AG04449 (cell line): ENCODE measurements around the gene SYCP2.

Source experiments
- CTCF ChIA-PET: fragments of 350-600 bp; formaldehyde crosslinking; extraction: SDS; loops from one replicate; lab custom pipeline; 2021; ENCODE audit warnings: antibody characterized with exemption; lab: Yijun Ruan, JAX
- POLR2A ChIA-PET: fragments of 400-600, 350-600 bp; formaldehyde crosslinking; extraction: SDS; loops from one replicate; lab custom pipeline; 2020; ENCODE audit warnings: antibody characterized with exemption, inconsistent platforms; lab: Yijun Ruan, JAX
- DNase-seq: peaks from one replicate; pipeline ENCODE4 v3.0.0-alpha.2; 2010; ENCODE audit warnings: low read depth, low spot score
- H3K4me3 ChIP-seq: 2 replicates; pipeline ENCODE4 v1.5.1; 2011; ENCODE audit warnings: low read depth, mild to moderate bottlenecking, control low read depth, low read length
- TF ChIP-seq, protein P1 (sequence below): IDR thresholded peaks from one replicate; pipeline ENCODE4 v1.5.1; 2011; ENCODE audit warnings: mild to moderate bottlenecking, moderate library complexity, low read length, control low read depth, inconsistent platforms; ENCODE audit not compliant: insufficient read depth; ENCODE audit errors: missing control alignments

SYCP2 gene

GRCh38 chr20:59813948-59814839 is 119.2 kb downstream of the SYCP2 start:
- ChIA-PET CTCF (interaction anchor here (1.5 kb wide), 1 partner anchor 30 kb away, joined by 4 read pairs; no protein-coding TSS in a partner anchor), POLR2A (no interaction called here)
- TF ChIP-seq, protein P1, sequence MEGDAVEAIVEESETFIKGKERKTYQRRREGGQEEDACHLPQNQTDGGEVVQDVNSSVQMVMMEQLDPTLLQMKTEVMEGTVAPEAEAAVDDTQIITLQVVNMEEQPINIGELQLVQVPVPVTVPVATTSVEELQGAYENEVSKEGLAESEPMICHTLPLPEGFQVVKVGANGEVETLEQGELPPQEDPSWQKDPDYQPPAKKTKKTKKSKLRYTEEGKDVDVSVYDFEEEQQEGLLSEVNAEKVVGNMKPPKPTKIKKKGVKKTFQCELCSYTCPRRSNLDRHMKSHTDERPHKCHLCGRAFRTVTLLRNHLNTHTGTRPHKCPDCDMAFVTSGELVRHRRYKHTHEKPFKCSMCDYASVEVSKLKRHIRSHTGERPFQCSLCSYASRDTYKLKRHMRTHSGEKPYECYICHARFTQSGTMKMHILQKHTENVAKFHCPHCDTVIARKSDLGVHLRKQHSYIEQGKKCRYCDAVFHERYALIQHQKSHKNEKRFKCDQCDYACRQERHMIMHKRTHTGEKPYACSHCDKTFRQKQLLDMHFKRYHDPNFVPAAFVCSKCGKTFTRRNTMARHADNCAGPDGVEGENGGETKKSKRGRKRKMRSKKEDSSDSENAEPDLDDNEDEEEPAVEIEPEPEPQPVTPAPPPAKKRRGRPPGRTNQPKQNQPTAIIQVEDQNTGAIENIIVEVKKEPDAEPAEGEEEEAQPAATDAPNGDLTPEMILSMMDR, result no peak
- H3K4me3 ChIP-seq, result no peak overlapping the region
- no peak for DNase-seq
